SK-N-SH (cell line): ENCODE measurements around the gene CEP63. TPM values are rescaled to one million over a fixed set of nuclear protein-coding genes. Genes with fewer than 3 reads are reported as not detected.

Source experiments
- CTCF ChIA-PET: fragments of 300-600, 350-600 bp; formaldehyde crosslinking; extraction: SDS; loops from one replicate; lab custom pipeline; 2021; lab: Yijun Ruan, JAX
- POLR2A ChIA-PET: fragments of 350-600 bp; sonication (Branson Sonifier 250); formaldehyde crosslinking; extraction: SDS; loops from one replicate; lab custom pipeline; 2020; ENCODE audit warnings: antibody characterized with exemption, inconsistent platforms; lab: Yijun Ruan, JAX
- DNase-seq: peaks from one replicate; pipeline ENCODE4 v3.0.0; 2012
- H2AFZ ChIP-seq: fragments of 200-600 bp; sonication (generic); 2 replicates; pipeline ENCODE4 v1.8.1; 2016; ENCODE audit warnings: antibody characterized with exemption, mild to moderate bottlenecking, low read depth
- H3F3A ChIP-seq: fragments of 200-600 bp; sonication (generic); replicated peaks from 2 replicates; pipeline ENCODE3; 2016; ENCODE audit warnings: antibody characterized with exemption, mild to moderate bottlenecking; ENCODE audit not compliant: insufficient read depth
- H3K27ac ChIP-seq, 2 experiments: fragments of 200-500 bp in 1 of 2; fragments of 200-600 bp in 1 of 2; sonication (Bioruptor generic) in 1 of 2; sonication (generic), shearing (Covaris generic) in 1 of 2; 2 replicates each; pipeline versions ENCODE4 v1.5.1 to v1.6.1; 2014 to 2016; ENCODE audit warnings: low read depth in 2 of 2, inconsistent platforms in 1 of 2, low read length in 1 of 2, mild to moderate bottlenecking in 1 of 2, mixed read lengths in 1 of 2
- H3K27me3 ChIP-seq: fragments of 200-600 bp; sonication (generic), shearing (Covaris generic); 2 replicates; pipeline ENCODE4 v1.6.1; 2016; ENCODE audit warnings: mixed run types; ENCODE audit not compliant: insufficient read depth
- H3K36me3 ChIP-seq, 2 experiments: fragments of 200-500 bp in 1 of 2; fragments of 200-600 bp in 1 of 2; sonication (Bioruptor generic) in 1 of 2; sonication (generic) in 1 of 2; replicated peaks in 1 of 2; 2 replicates each; pipeline versions ENCODE3 to v1.5.1; 2014 to 2016; ENCODE audit warnings: low read length in 1 of 2, mild to moderate bottlenecking in 1 of 2; ENCODE audit not compliant: insufficient read depth in 2 of 2, control insufficient read depth in 1 of 2
- H3K4me1 ChIP-seq, 2 experiments: fragments of 200-500 bp in 1 of 2; fragments of 200-600 bp in 1 of 2; sonication (Bioruptor generic) in 1 of 2; sonication (generic), shearing (Covaris generic) in 1 of 2; 2 replicates each; pipeline versions ENCODE4 v1.5.1 to v1.6.1; 2014 to 2016; ENCODE audit warnings: low read depth in 1 of 2, low read length in 1 of 2, mixed run types in 1 of 2; ENCODE audit not compliant: insufficient read depth in 2 of 2, control insufficient read depth in 1 of 2
- H3K4me2 ChIP-seq: fragments of 200-600 bp; sonication (generic), shearing (Covaris generic); 2 replicates; pipeline ENCODE4 v1.6.1; 2017; ENCODE audit warnings: mixed run types
- H3K4me3 ChIP-seq, 2 experiments: fragments of 200-500 bp in 1 of 2; fragments of 200-600 bp in 1 of 2; sonication (Bioruptor generic) in 1 of 2; sonication (generic), shearing (Covaris generic) in 1 of 2; 2 replicates each; pipeline versions ENCODE4 v1.5.1 to v1.8.1; 2014 to 2016; ENCODE audit warnings: low read depth in 2 of 2, inconsistent platforms in 1 of 2, low read length in 1 of 2, mild to moderate bottlenecking in 1 of 2, mixed read lengths in 1 of 2, moderate library complexity in 1 of 2
- H3K79me2 ChIP-seq: fragments of 200-600 bp; sonication (generic); 2 replicates; pipeline ENCODE4 v1.8.1; 2017; ENCODE audit warnings: mild to moderate bottlenecking; ENCODE audit not compliant: insufficient read depth
- H3K9ac ChIP-seq: fragments of 200-600 bp; sonication (generic); 2 replicates; pipeline ENCODE4 v1.6.1; 2017; ENCODE audit warnings: mixed run types
- H3K9me2 ChIP-seq: fragments of 200-600 bp; sonication (generic); 2 replicates; pipeline ENCODE4 v1.6.1; 2017; ENCODE audit warnings: mixed run types
- H3K9me3 ChIP-seq: fragments of 200-600 bp; sonication (generic); 2 replicates; pipeline ENCODE4 v1.6.1; 2017; ENCODE audit warnings: mixed run types, mild to moderate bottlenecking, moderate library complexity
- H4K20me1 ChIP-seq: fragments of 200-600 bp; sonication (generic); 2 replicates; pipeline ENCODE4 v1.6.1; 2017; ENCODE audit warnings: mild to moderate bottlenecking, mixed run types; ENCODE audit not compliant: insufficient read depth
- ELF1 ChIP-seq: IDR thresholded peaks from 2 replicates; pipeline ENCODE4 v1.4.0; 2012
- EP300 ChIP-seq, 2 experiments: IDR thresholded peaks; 2 replicates each; pipeline versions ENCODE4 v1.4.0 to v1.6.1; 2012; ENCODE audit warnings: borderline replicate concordance in 1 of 2, low read depth in 1 of 2, low read length in 1 of 2
- GABPA ChIP-seq: IDR thresholded peaks from 2 replicates; pipeline ENCODE4 v1.4.0; 2012; ENCODE audit warnings: low read depth, mild to moderate bottlenecking
- GATA2 ChIP-seq: sonication (generic); formaldehyde crosslinking; IDR thresholded peaks from 2 replicates; pipeline ENCODE4 v1.5.0; 2020; ENCODE audit warnings: mild to moderate bottlenecking, missing genetic modification reagents
- NFIC ChIP-seq: IDR thresholded peaks from 2 replicates; pipeline ENCODE4 v1.4.0; 2012; ENCODE audit warnings: borderline replicate concordance
- POLR2AphosphoS5 ChIP-seq: IDR thresholded peaks from 2 replicates; pipeline ENCODE4 v1.6.1; 2012; ENCODE audit warnings: low read depth, low read length
- RCOR1 ChIP-seq: fragments of 150-350 bp; IDR thresholded peaks from 2 replicates; pipeline ENCODE4 v1.6.1; 2017; ENCODE audit warnings: antibody characterized with exemption, low read length
- RFX5 ChIP-seq: IDR thresholded peaks from 2 replicates; pipeline ENCODE4 v1.6.1; 2012; ENCODE audit warnings: mild to moderate bottlenecking, improper control_type of control experiment, low read length
- RXRA ChIP-seq: IDR thresholded peaks from 2 replicates; pipeline ENCODE4 v1.4.0; 2012; ENCODE audit warnings: low read depth, mild to moderate bottlenecking, borderline replicate concordance
- TAF1 ChIP-seq: IDR thresholded peaks from 2 replicates; pipeline ENCODE4 v1.6.1; 2012; ENCODE audit warnings: low read depth, mild to moderate bottlenecking, low read length, moderate library complexity, borderline replicate concordance
- YY1 ChIP-seq: IDR thresholded peaks from 2 replicates; pipeline ENCODE4 v1.4.0; 2012; ENCODE audit warnings: low read depth, mild to moderate bottlenecking
- WGBS: methylation state at CpG from one replicate; pipeline ENCODE4 v1.1.6; 2017; ENCODE audit warnings: low lambda C conversion rate; 5-methylcytosine and 5-hydroxymethylcytosine counted together
- polyA plus RNA-seq, 3 experiments: library from polyadenylated mRNA; depleted of rRNA; stranded (reverse); fragments of >200 nt; gene quantifications; 2 replicates each; pipeline ENCODE4 v1.2.3, GENCODE V29; 2012
- TF ChIP-seq, protein P1 (sequence below): IDR thresholded peaks from 2 replicates; pipeline ENCODE4 v1.4.0; 2012; ENCODE audit warnings: low read depth, borderline replicate concordance
- TF ChIP-seq, protein P2 (sequence below): IDR thresholded peaks from 2 replicates; pipeline ENCODE4 v1.6.1; 2012; ENCODE audit warnings: mild to moderate bottlenecking, low read depth, low read length, moderate library complexity
- TF ChIP-seq, protein P3 (sequence below): IDR thresholded peaks from 2 replicates; pipeline ENCODE4 v1.4.0; 2012; ENCODE audit warnings: low read depth, borderline replicate concordance

CEP63 gene
- polyA plus RNA-seq, 1 of the 3 experiments (the other 2 are of a cell fraction) = 6.3 TPM

DNA sequence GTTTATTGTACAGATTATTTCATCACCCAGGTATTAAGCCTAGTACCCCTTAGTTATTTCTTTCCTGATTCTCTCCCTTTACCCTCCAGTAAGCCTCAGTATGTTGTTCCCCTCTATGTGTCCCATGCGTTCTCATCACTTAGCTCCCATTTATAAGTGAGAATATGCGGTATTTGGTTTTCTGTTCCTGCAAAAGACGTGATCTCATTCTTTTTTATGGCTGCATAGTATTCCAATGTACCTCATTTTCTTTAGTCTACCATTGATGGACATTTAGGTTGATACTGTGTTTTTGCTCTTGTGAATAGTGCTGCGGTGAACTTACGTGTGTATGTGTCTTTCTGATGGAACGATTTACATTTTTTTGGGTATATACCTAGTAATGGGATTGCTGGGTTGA is 36.7 kb downstream of the CEP63 start:
- DNase-seq = no peak
- Histone ChIP-seq H2AFZ (no peak overlapping the region), H4K20me1 (no peaks in the 10 kb centered on the region), H3K9me2 (no peaks in the 10 kb centered on the region), H3K4me3 (no peak overlapping the region), H3F3A (peaks cover 9% of the 10 kb centered on the region), H3K4me1 (peaks cover 0 to 7% of the 10 kb centered on the region in 2 experiments; a peak in 1 of 4 replicates), H3K27me3 (no peaks in the 10 kb centered on the region), H3K9ac (no peak overlapping the region), H3K36me3 (peaks cover 0 to 27% of the 10 kb centered on the region in 2 experiments), H3K9me3 (peaks cover 31% of the 10 kb centered on the region), H3K79me2 (peaks cover 25% of the 10 kb centered on the region; the same call in 1 of the 2 replicates), H3K27ac (no peak overlapping the region), H3K4me2 (no peak overlapping the region)
- ChIA-PET CTCF (no interaction called here), POLR2A (no interaction called here)
- TF ChIP-seq, protein P1, sequence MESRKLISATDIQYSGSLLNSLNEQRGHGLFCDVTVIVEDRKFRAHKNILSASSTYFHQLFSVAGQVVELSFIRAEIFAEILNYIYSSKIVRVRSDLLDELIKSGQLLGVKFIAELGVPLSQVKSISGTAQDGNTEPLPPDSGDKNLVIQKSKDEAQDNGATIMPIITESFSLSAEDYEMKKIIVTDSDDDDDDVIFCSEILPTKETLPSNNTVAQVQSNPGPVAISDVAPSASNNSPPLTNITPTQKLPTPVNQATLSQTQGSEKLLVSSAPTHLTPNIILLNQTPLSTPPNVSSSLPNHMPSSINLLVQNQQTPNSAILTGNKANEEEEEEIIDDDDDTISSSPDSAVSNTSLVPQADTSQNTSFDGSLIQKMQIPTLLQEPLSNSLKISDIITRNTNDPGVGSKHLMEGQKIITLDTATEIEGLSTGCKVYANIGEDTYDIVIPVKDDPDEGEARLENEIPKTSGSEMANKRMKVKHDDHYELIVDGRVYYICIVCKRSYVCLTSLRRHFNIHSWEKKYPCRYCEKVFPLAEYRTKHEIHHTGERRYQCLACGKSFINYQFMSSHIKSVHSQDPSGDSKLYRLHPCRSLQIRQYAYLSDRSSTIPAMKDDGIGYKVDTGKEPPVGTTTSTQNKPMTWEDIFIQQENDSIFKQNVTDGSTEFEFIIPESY = no peak
- TF ChIP-seq GABPA (no peak), TAF1 (no peak), NFIC (no peak), POLR2AphosphoS5 (no peak), RXRA (no peak), ELF1 (no peak), YY1 (no peak), RCOR1 (no peak), RFX5 (no peak), GATA2 (CRISPR knock-in tag) (no peak), EP300 (IDR thresholded peaks at IDR 0.05; ENCODE audit: borderline replicate concordance in 1 of 2, low read depth in 1 of 2, low read length in 1 of 2) (no peak)
- TF ChIP-seq, protein P2, sequence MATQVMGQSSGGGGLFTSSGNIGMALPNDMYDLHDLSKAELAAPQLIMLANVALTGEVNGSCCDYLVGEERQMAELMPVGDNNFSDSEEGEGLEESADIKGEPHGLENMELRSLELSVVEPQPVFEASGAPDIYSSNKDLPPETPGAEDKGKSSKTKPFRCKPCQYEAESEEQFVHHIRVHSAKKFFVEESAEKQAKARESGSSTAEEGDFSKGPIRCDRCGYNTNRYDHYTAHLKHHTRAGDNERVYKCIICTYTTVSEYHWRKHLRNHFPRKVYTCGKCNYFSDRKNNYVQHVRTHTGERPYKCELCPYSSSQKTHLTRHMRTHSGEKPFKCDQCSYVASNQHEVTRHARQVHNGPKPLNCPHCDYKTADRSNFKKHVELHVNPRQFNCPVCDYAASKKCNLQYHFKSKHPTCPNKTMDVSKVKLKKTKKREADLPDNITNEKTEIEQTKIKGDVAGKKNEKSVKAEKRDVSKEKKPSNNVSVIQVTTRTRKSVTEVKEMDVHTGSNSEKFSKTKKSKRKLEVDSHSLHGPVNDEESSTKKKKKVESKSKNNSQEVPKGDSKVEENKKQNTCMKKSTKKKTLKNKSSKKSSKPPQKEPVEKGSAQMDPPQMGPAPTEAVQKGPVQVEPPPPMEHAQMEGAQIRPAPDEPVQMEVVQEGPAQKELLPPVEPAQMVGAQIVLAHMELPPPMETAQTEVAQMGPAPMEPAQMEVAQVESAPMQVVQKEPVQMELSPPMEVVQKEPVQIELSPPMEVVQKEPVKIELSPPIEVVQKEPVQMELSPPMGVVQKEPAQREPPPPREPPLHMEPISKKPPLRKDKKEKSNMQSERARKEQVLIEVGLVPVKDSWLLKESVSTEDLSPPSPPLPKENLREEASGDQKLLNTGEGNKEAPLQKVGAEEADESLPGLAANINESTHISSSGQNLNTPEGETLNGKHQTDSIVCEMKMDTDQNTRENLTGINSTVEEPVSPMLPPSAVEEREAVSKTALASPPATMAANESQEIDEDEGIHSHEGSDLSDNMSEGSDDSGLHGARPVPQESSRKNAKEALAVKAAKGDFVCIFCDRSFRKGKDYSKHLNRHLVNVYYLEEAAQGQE = no peak
- TF ChIP-seq, protein P3, sequence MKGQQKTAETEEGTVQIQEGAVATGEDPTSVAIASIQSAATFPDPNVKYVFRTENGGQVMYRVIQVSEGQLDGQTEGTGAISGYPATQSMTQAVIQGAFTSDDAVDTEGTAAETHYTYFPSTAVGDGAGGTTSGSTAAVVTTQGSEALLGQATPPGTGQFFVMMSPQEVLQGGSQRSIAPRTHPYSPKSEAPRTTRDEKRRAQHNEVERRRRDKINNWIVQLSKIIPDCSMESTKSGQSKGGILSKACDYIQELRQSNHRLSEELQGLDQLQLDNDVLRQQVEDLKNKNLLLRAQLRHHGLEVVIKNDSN = no peak
- 96% methylated on average over 6 of the region's 6 CpGs for WGBS
